ENCODE data around the gene ILDR2.
"Not testable (repeated sequence)": the region's sequence is repeated elsewhere in the genome, so short reads cannot be mapped to it uniquely, and the experiment has no call there.

GRCh38 chr1:166878173-166878917, 97.0 kb downstream of the ILDR2 start:
- not testable (repeated sequence) for TF ChIP-seq HOXA7 (CRISPR knock-in tag; IDR thresholded peaks at IDR 0.05; ENCODE audit: borderline replicate concordance); BCL11A (tag by site-specific recombination; IDR thresholded peaks at IDR 0.05; ENCODE audit: low read depth); ZNF121 (tag by site-specific recombination; IDR thresholded peaks at IDR 0.05); ZBTB26 (tag by site-specific recombination; optimal IDR thresholded peaks at IDR 0.05); ZNF571 (tag by site-specific recombination; IDR thresholded peaks at IDR 0.05); ZNF76 (tag by site-specific recombination; IDR thresholded peaks at IDR 0.05; ENCODE audit: borderline replicate concordance, low read depth); ELK4 (IDR thresholded peaks at IDR 0.05; ENCODE audit: borderline replicate concordance, low read depth, low read length); ZNF830 (tag by site-specific recombination; IDR thresholded peaks at IDR 0.05; ENCODE audit: low read depth); ZNF610 (tag by site-specific recombination; IDR thresholded peaks at IDR 0.05; ENCODE audit: borderline replicate concordance); ZNF449 (tag by site-specific recombination; IDR thresholded peaks at IDR 0.05); KLF1 (tag by site-specific recombination; IDR thresholded peaks at IDR 0.05)
- TF ChIP-seq, protein P1, sequence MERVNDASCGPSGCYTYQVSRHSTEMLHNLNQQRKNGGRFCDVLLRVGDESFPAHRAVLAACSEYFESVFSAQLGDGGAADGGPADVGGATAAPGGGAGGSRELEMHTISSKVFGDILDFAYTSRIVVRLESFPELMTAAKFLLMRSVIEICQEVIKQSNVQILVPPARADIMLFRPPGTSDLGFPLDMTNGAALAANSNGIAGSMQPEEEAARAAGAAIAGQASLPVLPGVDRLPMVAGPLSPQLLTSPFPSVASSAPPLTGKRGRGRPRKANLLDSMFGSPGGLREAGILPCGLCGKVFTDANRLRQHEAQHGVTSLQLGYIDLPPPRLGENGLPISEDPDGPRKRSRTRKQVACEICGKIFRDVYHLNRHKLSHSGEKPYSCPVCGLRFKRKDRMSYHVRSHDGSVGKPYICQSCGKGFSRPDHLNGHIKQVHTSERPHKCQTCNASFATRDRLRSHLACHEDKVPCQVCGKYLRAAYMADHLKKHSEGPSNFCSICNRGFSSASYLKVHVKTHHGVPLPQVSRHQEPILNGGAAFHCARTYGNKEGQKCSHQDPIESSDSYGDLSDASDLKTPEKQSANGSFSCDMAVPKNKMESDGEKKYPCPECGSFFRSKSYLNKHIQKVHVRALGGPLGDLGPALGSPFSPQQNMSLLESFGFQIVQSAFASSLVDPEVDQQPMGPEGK (tag by site-specific recombination; IDR thresholded peaks at IDR 0.05): not testable (repeated sequence)
- TF ChIP-seq, protein P2, sequence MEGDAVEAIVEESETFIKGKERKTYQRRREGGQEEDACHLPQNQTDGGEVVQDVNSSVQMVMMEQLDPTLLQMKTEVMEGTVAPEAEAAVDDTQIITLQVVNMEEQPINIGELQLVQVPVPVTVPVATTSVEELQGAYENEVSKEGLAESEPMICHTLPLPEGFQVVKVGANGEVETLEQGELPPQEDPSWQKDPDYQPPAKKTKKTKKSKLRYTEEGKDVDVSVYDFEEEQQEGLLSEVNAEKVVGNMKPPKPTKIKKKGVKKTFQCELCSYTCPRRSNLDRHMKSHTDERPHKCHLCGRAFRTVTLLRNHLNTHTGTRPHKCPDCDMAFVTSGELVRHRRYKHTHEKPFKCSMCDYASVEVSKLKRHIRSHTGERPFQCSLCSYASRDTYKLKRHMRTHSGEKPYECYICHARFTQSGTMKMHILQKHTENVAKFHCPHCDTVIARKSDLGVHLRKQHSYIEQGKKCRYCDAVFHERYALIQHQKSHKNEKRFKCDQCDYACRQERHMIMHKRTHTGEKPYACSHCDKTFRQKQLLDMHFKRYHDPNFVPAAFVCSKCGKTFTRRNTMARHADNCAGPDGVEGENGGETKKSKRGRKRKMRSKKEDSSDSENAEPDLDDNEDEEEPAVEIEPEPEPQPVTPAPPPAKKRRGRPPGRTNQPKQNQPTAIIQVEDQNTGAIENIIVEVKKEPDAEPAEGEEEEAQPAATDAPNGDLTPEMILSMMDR (tag by site-specific recombination; IDR thresholded peaks at IDR 0.05): not testable (repeated sequence)
- TF ChIP-seq, protein P3, sequence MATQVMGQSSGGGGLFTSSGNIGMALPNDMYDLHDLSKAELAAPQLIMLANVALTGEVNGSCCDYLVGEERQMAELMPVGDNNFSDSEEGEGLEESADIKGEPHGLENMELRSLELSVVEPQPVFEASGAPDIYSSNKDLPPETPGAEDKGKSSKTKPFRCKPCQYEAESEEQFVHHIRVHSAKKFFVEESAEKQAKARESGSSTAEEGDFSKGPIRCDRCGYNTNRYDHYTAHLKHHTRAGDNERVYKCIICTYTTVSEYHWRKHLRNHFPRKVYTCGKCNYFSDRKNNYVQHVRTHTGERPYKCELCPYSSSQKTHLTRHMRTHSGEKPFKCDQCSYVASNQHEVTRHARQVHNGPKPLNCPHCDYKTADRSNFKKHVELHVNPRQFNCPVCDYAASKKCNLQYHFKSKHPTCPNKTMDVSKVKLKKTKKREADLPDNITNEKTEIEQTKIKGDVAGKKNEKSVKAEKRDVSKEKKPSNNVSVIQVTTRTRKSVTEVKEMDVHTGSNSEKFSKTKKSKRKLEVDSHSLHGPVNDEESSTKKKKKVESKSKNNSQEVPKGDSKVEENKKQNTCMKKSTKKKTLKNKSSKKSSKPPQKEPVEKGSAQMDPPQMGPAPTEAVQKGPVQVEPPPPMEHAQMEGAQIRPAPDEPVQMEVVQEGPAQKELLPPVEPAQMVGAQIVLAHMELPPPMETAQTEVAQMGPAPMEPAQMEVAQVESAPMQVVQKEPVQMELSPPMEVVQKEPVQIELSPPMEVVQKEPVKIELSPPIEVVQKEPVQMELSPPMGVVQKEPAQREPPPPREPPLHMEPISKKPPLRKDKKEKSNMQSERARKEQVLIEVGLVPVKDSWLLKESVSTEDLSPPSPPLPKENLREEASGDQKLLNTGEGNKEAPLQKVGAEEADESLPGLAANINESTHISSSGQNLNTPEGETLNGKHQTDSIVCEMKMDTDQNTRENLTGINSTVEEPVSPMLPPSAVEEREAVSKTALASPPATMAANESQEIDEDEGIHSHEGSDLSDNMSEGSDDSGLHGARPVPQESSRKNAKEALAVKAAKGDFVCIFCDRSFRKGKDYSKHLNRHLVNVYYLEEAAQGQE (tag by site-specific recombination; IDR thresholded peaks at IDR 0.05): not testable (repeated sequence)

Measured in HEK293 (cell line).